Globus pallidus (tissue), 1 donor: ENCODE measurements around the gene DIPK2A.

Source experiments
- DNase-seq: peaks from one replicate; pipeline ENCODE4 v3.0.0-alpha.2; 2015; ENCODE audit warnings: low spot score

Gene DIPK2A

GRCh38 chr3:143974271-143975238 lies 2.9 kb downstream of the DIPK2A start:
- peak; percentile 53 for DNase-seq

- peak; percentile 84 for DNase-seq
Measured at GRCh38 chr3:143975554-143976152, 4.0 kb downstream of the DIPK2A start.

- DNase-seq = peak; percentile 68
Measured at GRCh38 chr3:143977341-143978262, 6.0 kb downstream of the DIPK2A start.

- DNase-seq = no peak
Measured at GRCh38 chr3:143978263-143978631, 6.6 kb downstream of the DIPK2A start.

GRCh38 chr3:143979041-143979440 lies 7.4 kb downstream of the DIPK2A start:
- DNase-seq = no peak

- no peak for DNase-seq
Measured at GRCh38 chr3:143979813-143980212, 8.2 kb downstream of the DIPK2A start.

- DNase-seq = no peak
Measured at GRCh38 chr3:143988306-143988705, 16.7 kb downstream of the DIPK2A start.

- DNase-seq = no peak
Measured at GRCh38 chr3:143989461-143989860, 17.8 kb downstream of the DIPK2A start.

GRCh38 chr3:143991713-143992112 lies 20.1 kb downstream of the DIPK2A start:
- no peak for DNase-seq

GRCh38 chr3:143998266-143998665 lies 26.6 kb downstream of the DIPK2A start:
- DNase-seq = peak; percentile 44

- no peak for DNase-seq
Measured at GRCh38 chr3:144003051-144003450, 31.4 kb downstream of the DIPK2A start.

- no peak for DNase-seq
Measured at GRCh38 chr3:144010371-144010770, 38.7 kb downstream of the DIPK2A start.

- DNase-seq = no peak
Measured at GRCh38 chr3:144011251-144011799, 39.7 kb downstream of the DIPK2A start.

GRCh38 chr3:144015133-144015532 lies 43.5 kb downstream of the DIPK2A start:
- no peak for DNase-seq

- no peak for DNase-seq
Measured at GRCh38 chr3:144018776-144019175, 47.2 kb downstream of the DIPK2A start.
